NB4 (cell line): ENCODE results near the gene GLI3.

Experiments
- DNase-seq: peaks from one replicate; pipeline ENCODE4 v3.0.0; 2010; ENCODE audit warnings: low read depth
- H3K4me3 ChIP-seq: one replicate; pipeline ENCODE4 v1.5.1; 2011; ENCODE audit warnings: mild to moderate bottlenecking, low read depth, low read length, moderate library complexity
- CTCF ChIP-seq: IDR thresholded peaks from one replicate; pipeline ENCODE4 v1.5.1; 2012; ENCODE audit warnings: low read depth, low read length
- MAX ChIP-seq: IDR thresholded peaks from 2 replicates; pipeline ENCODE4 v1.6.1; 2011; ENCODE audit warnings: low read depth, low read length
- MYC ChIP-seq: IDR thresholded peaks from 2 replicates; pipeline ENCODE4 v1.6.1; 2011; ENCODE audit warnings: low read depth, low read length
- POLR2A ChIP-seq: IDR thresholded peaks from 2 replicates; pipeline ENCODE4 v1.6.1; 2011; ENCODE audit warnings: mild to moderate bottlenecking; ENCODE audit not compliant: insufficient read length; ENCODE audit errors: extremely low read depth

The GLI3 gene

GRCh38 chr7:42120191-42120590 is 116.8 kb downstream of the GLI3 start:
- TF ChIP-seq POLR2A (no peak), MYC (no peak), CTCF (no peak), MAX (no peak)
- no peak for DNase-seq
- H3K4me3 ChIP-seq: no peak overlapping the region

- no peak for DNase-seq
- TF ChIP-seq POLR2A: no peak
- TF ChIP-seq MYC: no peak
- TF ChIP-seq CTCF: no peak
- TF ChIP-seq MAX: no peak
- H3K4me3 ChIP-seq: no peak overlapping the region
Observed at GRCh38 chr7:42117201-42117600, 119.8 kb downstream of the GLI3 start.

- TF ChIP-seq POLR2A (no peak), MAX (no peak), CTCF (no peak)
- no peak for DNase-seq
- no peak overlapping the region for H3K4me3 ChIP-seq
Observed at GRCh38 chr7:42115795-42116194, 121.2 kb downstream of the GLI3 start.

GRCh38 chr7:42110333-42110732 is 126.7 kb downstream of the GLI3 start:
- TF ChIP-seq CTCF (no peak), MAX (no peak), POLR2A (no peak), MYC (no peak)
- DNase-seq: no peak
- no peak overlapping the region for H3K4me3 ChIP-seq

- TF ChIP-seq MYC (no peak), MAX (no peak), POLR2A (no peak), CTCF (no peak)
- no peak overlapping the region for H3K4me3 ChIP-seq
- DNase-seq: no peak
Observed at GRCh38 chr7:42108803-42109528, 128.0 kb downstream of the GLI3 start.
